Inferior parietal cortex (tissue), 1 donor: ENCODE data around the gene CPT1C.
A peak's percentile ranks its signal among the peaks of the same experiment; 100 is the strongest.

Experiments
- DNase-seq: peaks from one replicate; pipeline ENCODE4 v3.0.0-alpha.2; 2016; ENCODE audit errors: extremely low spot score

CPT1C gene

DNA sequence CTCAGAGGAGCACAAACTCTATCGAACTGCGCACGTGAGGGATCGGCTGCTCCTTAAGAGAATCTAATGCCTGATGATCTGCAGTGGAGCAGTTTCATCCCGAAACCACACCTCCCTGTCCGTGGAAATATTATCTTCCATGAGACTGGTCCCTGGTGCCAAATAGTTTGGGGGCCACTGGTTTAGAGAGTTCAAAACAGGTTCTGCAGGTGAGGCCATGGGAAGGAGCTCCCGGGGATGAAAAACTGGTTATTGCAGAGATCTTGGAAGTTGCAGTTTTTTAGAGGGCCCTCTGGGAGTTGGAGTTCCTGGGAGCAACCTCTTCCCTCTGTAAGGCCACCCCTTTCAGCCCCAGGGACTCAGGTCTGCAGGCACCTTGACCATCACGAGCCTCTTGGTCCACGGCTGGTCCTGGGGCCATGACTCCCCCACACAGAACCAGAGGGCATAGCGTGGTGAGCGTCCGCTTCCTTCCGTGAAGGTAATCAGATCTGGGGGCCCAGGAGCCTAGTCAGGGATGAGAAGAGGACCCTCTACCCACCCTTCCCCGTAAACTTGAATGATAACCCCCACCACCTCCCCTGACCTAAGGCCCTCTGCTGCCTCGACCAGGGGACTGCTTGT, 30.5 kb upstream of the CPT1C start:
- DNase-seq, result no peak

DNA sequence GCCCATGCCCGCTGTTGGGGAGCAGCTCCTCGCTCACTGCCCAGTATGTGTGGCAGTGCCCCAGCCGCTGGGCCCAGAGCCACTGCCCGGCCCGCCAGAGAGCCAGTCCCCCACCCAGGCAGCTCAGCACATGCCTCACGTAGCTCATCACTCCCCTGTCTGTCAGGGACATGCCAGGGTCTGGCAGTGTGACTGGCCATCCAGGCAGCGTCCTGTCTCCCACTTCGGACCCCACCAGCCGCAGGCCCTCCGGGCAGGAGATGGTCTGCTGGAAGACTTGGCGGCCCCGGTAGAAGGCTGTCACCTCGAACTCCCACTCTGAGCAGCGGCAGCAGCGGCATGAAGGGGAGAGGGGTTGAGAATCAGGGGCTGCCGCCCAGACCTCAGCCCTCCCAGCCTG, 28.9 kb upstream of the CPT1C start:
- DNase-seq, result no peak

DNA sequence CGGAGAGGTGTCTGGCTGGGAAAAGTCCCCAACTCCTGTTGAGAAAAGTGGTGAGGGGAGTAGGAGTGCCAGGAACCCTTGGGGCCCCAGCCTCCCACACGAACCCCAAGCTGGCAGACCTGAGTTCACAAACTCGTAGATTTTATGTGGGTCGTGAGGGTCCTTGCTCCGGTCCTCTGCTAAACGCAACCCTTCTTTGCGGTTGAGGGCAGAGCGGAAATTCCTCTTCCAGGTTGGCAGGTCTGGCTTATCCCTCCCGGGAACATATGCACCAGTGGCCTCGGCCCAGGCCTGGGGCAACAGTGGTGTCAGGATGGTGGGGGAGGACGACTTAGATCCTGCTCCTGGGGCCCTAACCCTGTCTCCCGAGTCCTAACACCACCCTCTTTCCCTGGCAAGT, 27.7 kb upstream of the CPT1C start:
- DNase-seq, result no peak

DNA sequence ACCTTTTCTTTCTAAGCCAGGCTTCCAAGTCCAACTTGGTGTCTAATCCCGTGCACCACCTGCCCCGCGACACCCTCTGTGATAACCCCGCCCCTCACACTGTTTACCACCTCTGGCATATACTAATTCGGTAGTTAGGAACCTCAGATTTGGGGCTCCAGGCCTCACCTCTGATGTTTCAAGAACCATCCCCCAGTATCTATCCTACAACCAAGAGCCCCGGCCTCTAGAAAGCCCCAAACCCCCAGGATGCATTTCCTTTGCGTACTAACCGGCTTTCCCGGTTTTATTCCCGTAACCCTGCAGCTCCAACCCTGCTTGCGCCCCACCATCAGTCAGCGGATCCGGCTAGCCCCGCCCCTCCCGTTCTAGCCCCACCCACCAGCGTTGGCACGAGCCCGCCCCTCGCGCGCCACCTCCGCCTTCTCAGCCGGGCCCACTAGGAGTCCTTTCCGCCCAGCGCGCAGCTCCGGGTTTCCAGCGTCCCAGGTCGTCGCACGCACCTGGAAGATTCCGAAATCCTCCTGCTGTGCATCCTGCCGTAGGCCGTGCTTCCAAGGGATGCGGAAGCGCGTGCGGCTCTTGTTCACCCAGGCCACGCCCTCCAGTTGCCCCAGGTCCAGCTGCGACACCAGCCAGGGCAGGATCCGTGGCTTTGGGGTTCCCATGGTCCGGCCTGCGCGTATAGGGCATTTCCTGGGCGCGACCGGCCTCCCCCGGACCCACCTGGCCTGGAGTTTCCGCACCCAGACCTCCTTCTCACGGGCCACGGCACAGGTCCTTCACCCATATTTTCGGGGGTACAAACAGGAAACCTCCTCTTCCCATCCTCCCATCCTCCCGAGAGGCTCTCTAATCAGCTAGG, 26.5 kb upstream of the CPT1C start:
- DNase-seq, result peak; percentile 75

DNA sequence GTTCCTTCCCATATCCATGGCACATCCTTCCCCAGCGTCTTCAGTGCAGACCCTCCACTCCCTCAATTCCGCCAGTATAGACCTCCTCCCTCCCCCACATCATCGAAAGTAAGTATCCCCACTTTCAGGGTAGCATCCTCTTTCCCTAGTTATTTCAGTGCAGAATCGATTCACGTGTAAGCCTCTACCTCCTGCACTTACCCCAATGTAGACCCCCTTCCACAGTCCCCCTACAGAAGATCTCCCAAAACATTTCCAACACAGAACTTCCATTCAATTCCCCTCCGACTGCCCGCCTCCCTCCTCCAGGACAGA, 25.9 kb upstream of the CPT1C start:
- DNase-seq, result no peak

DNA sequence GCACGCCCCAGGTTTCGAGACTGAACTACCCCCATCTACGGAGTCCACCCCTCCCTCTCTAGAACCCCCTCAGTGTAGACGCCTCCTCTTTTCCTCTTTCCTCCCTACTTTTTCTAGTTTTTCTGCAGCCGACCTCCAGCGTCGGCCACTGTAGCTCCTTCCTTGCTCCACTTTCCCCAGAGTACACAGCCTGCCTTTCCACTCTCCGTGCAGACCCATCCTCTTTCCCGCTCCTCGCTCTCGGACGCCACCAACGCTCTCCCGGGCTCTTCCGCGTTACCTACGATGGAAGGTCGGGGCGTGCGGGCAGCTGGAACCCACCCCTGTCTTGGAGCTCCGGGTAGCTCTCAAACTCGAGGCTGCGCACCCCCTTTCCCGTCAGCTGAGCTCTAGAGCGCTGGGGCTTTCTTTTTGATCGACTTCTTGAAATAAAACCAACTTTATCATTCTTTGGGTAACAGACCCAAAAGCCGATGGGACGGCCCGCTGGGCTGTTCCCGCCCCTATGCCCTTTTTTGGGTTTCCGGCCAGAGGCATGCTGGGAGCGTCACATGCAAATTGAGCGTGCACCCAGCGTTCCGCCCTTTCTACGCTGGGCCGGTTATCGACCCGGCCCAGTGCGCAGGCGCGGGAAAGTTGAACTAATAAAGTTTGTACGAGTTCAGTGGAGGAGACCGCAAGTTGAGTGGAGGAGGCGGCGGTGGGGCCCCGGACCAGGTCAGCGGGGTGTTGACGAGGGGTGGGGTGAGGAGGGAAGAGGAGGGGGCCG, 25.4 kb upstream of the CPT1C start, which contains the start of the genes BCL2L12 and IRF3:
BCL2L12 (plus strand) TSS at position 583 of the 769 bp plus-strand sequence. CDS start 760 bp downstream, outside the sequence.
IRF3 (minus strand) TSS at position 507 of the 769 bp plus-strand sequence. CDS start 1,019 bp downstream, outside the sequence.
- DNase-seq, result peak; percentile 99

DNA sequence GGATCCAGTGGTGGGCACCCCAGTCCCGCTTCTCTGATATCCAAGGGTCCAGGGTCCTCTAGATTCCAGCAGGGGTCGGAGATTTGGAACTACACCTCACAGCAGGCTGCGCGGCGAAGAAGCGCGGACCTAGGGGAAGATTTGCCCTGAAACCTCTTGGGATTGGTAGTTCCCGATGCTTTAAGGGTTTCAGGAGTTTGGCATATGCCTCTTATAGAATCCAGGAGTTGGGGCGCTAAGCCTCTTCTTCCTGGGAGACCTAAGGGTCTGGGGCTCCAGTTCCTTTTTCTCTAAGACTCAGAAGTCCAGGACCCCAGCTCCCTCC, 24.8 kb upstream of the CPT1C start:
- no peak for DNase-seq

DNA sequence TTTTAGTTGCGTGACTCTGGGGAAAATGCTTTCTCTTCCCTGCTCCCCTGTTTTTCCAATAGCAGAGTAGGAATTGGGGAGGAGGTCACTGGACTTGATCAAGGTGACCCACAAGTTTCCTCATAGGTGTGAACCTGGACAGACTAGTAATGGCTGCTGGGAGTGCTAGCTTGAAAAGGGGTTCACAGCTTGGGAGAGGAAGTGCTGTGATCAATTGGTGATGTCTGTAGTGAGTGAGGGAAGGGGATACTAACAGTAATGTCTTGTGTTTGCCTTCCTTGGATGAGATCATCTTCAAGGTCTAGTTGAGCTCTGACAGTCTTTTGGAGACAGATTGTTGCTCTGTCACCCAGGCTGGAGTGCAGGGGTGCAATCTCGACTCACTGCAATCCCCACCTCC, 23.4 kb upstream of the CPT1C start:
- DNase-seq, result no peak

DNA sequence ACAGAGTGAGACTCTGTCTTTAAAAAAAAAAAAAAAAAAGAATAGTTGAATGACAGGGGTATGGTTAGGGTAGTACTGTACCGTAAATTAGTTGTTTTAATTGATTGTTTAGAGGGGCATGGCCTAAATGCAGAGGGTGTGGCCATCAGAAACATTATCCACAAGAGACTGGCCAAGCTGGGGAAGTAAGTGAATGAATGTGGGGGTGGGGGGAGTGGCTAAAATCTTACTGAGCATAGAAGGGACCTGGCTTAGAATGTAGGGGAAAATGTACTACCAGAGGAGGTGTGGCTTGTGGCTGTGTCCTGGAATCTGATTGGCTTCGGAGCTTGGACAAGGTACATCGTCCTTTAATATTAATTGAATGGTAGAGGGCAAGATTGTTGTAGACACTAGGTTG, 21.4 kb upstream of the CPT1C start:
- no peak for DNase-seq

DNA sequence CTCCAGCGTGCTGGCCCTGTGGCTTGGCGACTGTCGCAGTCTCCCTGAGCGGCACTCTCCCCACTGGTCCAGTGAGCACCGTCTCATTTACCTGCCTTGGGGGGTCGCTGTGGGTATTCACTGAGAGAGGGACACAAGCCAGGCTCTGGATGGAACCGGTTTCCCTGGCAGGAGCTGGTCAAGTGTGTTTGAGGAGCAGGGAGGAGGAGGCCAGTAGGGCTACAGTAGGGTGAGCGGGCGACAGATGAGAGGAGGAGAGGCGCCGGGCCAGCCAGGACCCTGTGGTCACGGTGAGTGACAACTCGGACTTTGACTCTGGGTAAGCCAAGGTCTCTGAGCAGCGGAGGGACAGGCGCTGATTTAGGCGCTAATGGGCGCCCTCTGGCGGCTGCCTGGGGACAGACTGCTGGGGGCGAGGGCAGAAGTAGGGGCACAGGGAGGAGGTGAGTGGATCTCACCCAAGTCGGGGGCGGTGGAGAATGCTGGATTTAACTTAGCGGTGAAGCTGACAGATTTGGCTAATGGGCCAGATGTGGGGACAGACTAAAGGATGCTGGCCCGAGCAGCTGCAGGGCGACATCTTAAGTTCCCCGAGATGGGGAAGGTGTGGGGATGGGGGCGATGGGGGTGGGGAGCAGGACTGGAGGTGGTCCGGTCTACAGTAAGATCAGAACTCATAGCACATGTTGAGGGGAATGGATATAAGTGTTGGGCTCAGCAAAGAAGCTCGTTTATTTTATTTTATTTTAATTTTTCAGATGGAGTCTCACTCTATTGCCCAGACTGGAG, 18.6 kb upstream of the CPT1C start:
- DNase-seq, result peak; percentile 75

DNA sequence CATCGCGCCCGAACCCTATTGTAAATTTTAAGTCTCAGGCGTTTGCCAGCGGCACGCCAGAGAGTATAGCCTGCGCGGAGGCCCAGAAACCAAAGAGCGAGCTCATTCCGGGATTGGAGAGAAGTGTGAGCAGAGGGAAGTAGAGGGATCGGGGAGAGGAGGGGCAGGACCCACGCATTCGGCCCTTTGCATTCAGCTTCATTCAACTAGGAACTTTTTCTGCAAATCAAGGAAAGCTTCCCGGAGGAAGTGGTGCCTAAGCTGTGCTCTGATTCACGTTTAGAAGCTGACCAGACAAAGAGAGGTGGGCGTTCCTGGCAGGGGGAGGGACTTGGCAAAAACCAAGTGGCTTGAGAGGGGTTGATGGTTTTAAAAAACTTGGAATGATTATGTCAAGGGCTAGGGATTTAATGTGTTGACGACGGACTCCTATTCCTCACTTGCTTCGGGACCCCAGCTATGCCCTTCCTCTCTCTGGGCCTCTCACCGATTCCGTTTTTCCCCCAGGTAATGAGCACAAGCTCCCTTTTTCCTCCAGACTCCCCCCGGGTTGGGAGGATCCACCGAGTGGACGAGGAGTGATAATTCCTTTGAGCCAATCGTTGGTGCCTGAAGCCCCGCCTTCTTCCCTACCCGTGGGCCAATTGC, 14.7 kb upstream of the CPT1C start:
- no peak for DNase-seq

DNA sequence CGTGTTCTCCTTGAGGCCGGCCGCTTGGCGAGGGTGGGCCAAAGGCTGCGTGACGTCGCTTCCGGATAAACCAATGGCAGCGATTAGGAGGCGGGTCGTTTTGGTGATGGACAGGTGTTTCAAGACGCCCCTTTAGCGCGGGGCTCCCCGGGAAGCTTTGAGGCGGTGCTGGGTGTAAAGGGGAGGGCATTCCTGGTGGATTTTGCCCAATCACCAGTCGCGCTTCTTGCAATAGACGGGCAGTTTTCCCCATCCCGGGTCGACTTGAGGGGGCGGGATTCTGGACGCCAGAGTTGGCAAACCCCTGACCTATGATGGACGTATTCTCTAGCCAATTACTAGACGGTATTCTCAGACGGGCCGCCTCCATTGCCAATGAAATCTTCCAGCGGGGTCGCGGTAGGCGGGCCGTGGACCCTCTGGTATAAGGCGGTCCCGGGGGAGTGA, 14.1 kb upstream of the CPT1C start:
- peak; percentile 100 for DNase-seq

DNA sequence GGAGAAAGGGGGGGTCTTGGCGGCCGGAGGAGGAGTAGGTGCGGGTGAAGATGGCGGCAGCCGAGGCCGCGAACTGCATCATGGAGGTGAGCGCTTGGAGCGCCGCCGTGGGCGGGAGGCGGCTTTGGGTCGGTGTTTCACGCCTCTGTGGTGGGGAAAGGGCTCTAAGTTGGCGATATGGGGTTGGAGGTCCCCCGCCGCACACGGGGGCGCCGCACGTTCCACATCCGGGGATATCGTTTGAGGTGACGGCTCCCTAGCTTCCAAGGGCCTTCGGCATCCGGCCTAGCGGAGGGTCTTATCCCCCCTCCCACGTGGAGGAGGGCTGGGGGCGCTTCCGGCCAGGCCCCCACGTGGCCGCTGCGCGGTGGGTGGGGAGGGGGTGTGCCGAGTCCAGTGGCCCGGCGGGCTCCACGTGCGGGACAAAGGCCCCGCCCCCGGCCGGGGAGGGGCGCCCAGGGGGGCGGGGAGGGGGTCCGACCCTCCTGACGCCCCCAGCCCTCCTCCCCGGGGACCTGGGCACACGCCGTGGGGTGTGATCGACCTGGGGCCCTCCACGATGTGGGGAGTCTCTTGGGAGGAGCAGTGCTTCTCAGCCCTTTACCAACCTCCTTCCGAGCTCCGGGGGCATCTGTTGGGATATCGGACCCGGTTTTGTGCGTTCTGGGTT, 13.6 kb upstream of the CPT1C start, which contains the start of gene PRMT1:
PRMT1 (plus strand) TSS at position 41 of the 670 bp plus-strand sequence; CDS start at position 51, 10 bp downstream.
- DNase-seq, result no peak

DNA sequence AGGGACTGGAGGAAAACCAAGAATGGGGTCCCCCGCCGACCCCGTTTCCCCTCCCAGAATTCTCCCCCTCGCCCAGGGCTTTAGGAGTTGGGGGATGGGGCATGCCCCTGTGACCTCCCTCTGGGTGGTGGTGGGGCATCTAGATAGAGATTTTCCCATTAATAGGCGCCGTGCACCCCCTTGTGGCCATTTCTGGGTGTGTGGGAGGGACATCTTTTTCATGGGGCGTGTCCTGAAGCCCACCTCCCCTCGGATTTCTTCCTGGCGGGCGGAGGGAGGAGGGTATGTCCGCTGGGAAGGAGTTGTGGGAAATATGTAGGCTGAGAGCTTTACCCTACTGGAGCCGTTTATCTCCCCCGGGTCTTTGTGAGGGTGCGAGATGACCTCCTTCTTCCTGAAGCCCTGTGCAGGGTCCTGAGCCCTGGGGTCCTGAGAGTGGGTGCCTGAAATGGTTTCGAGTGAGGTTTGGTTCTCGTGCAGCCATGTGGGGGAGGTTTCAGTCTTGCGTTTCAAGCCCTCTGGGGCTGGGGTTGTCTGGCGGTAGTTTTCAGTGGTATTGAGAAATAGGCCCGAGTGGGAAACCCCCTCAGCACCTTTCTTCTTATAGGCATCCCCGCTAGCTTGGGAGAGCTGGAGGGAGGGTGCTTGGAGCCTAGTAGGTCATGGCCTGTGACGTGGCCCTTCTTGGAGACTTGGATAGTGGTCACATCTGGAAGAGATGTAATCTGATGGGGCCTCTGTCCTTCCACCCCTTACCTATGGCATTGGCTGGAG, 12.8 kb upstream of the CPT1C start:
- no peak for DNase-seq

DNA sequence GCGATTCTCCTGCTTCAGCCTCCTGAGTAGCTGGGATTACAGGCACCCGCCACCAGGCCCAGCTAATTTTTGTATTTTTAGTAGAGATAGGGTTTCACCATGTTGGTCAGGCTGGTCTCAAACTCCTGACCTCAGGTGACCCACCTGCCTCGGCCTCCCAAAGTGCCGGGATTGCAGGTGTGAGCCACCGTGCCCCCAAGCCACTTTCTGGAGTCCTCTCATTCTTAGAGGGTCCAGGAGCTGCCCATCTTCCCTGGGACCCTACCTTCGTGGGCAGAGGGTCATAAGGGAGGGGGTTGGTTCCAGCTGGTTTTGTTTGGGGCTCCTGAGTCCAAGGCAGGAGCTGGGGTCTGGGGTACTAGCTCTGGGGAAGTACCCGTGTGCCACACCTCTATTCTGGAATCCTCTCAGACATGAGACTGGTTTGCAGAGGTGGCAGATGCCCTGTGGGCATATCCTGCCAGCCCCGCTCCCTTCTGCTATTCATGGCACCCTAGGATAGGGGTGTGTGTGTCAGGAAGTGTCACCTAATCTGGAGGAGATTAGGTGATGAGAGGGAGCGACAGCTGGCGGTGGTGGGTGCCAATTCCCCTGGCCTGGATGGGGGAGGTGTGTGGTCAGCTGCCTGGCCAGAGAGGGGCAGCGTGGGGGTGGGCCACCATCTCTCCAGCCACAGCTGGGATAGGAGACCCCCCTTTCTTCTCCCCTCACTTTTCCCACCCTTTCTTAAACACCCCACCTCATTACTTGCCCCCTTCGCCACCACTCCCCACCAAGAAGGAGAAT, 11.7 kb upstream of the CPT1C start:
- no peak for DNase-seq

DNA sequence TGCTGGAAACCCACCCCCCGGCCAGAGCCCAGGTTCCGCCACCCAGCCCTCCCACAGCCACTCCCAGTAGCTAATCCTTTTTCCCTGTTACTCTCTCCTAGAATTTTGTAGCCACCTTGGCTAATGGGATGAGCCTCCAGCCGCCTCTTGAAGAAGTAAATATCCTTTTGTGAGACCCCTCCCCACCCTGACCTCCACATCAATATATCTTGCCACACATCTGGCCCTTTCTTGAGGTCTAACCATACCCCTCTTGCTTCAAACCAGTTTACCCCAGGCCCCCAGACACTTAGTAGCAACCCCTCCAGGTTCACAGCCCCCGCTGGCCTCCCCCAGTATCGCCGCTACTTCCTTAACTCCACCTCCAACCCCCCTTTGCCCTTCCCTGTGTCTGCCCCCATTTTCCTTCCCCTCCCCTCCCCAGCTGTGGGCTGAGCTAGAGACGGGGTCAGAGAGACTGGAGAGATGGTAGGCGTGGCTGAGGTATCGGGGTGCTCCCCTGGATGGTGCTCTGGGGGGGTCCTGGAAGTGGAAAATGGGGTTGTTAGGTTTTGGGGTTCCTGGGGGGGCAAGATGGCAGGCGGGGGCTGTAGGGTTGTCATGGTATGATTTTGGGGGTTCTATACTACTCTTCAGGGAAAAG, 11.0 kb upstream of the CPT1C start:
- DNase-seq, result no peak

DNA sequence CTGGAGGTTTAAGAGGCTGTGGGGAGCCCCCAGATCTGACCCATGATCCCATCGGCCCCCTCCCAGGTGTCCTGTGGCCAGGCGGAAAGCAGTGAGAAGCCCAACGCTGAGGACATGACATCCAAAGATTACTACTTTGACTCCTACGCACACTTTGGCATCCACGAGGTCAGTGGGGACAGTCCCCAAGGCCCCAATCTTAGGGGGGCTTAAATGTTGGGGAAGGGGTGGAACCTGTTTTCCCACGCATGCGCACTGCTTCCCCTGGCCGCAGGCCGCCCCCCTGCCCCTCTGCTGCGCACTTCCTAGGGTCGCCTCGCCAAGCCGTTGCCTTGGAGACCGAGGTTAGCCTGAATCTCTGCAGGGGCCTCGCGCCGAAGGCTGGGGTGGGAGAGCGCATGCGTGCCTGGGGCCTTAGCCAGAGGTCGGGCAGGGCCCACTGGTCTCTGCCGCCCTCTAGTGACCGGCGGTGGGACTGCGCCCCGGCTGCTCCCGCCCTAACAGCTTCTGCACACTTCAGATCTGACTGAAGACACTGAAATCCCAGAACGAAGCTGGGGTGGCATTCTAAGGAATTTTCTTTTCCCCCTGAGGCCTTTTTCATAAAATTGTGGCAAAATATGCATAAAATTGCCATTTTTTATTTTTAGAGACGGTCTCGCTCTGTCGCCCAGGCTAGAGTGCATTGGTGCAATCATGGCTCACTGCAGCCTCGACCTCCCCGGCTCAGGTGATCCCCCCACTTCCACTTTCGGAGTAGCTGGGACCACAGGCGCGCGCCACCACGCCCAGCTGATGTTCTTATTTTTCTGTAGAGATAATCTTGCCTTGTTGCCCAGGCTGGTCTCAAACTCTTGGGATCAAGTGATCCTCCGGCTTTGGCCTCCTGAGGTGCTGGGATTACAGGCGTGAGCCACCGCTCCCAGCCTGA, 10.2 kb upstream of the CPT1C start:
- peak; percentile 87 for DNase-seq
